Colonic mucosa (tissue), 4 donors: Measurements from ENCODE around the gene ECPAS. TPM values are rescaled to one million over a fixed set of nuclear protein-coding genes. Genes with fewer than 3 reads are reported as not detected.
"Not testable (repeated sequence)": the region's sequence is repeated elsewhere in the genome, so short reads cannot be mapped to it uniquely, and the experiment has no call there.

ENCODE experiments used
- DNase-seq: peaks from one replicate; pipeline ENCODE4 v3.0.0-alpha.2; 2020
- H3K27ac ChIP-seq: fragments of 200-600 bp; one replicate; pipeline ENCODE4 v1.8.0; 2021
- H3K27me3 ChIP-seq: fragments of 200-600 bp; one replicate; pipeline ENCODE4 v1.8.0; 2021
- H3K36me3 ChIP-seq: fragments of 200-600 bp; one replicate; pipeline ENCODE4 v1.8.0; 2021
- H3K4me1 ChIP-seq: fragments of 200-600 bp; one replicate; pipeline ENCODE4 v1.8.0; 2021; ENCODE audit warnings: mild to moderate bottlenecking
- H3K4me3 ChIP-seq: fragments of 200-600 bp; one replicate; pipeline ENCODE4 v1.8.0; 2021
- H3K9ac ChIP-seq, 2 donors: one replicate each; pipeline ENCODE4 v1.7.0; 2013; ENCODE audit warnings: control low read depth in 2 of 2, low read depth in 2 of 2, low read length in 2 of 2
- H3K9me3 ChIP-seq: fragments of 200-600 bp; one replicate; pipeline ENCODE4 v1.8.0; 2021
- intact Hi-C: fragments of 100-400 bp; cut with DNase I; formaldehyde crosslinking; loops from one replicate; pipeline ENCODE4 v1.14.1; 2022
- total RNA-seq, 2 donors: library from RNA; stranded (reverse); fragmentation: NEBNext Ultra II Directional in 1 of 2; extraction: Animal tissue kit (Norgen Biotek cat#: 25700) in 1 of 2; gene quantifications; one replicate each; pipeline ENCODE4 v1.2.1, GENCODE V29; 2021
- TF ChIP-seq, protein P1 (sequence below): fragments of 200-600 bp; IDR thresholded peaks from one replicate; pipeline ENCODE4 v1.8.0; 2022; ENCODE audit warnings: antibody characterized with exemption, mild to moderate bottlenecking
- donor health status: healthy.
- donor health status: DM: no; HTN: no; CAD: no.
- donor health status: DM: no; HTN: no; CAD: no.

The ECPAS gene
- total RNA-seq, 2 donors from 2014 or later = 55.1 to 92.5 TPM

DNA sequence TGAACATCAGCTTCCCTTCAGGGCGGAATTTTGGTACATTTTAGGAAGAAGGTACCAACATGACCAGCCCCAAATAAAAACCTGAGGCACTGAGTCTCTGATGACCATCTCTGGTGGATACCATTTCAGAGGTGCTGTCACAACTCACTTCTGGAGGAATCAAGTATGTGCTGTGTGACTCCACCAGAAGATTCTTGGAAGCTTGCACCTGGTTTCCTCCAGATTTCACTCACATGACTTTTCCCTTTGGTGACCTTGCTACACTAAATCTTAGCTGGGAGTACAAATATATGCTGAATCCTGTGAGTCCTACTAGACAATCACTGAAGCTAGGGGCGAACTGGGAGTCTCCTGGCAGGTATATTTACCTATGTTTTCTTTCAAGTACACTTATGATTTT lies 28.5 kb downstream of the ECPAS start:
- Histone ChIP-seq H3K9me3 (no peaks in the 10 kb centered on the region), H3K4me3 (no peak overlapping the region), H3K36me3 (no peaks in the 10 kb centered on the region), H3K9ac (no peak overlapping the region), H3K27me3 (no peaks in the 10 kb centered on the region), H3K4me1 (peaks cover 5% of the 10 kb centered on the region), H3K27ac (no peak overlapping the region)
- no peak for DNase-seq
- intact Hi-C loops = no loop called here
- TF ChIP-seq, protein P1, sequence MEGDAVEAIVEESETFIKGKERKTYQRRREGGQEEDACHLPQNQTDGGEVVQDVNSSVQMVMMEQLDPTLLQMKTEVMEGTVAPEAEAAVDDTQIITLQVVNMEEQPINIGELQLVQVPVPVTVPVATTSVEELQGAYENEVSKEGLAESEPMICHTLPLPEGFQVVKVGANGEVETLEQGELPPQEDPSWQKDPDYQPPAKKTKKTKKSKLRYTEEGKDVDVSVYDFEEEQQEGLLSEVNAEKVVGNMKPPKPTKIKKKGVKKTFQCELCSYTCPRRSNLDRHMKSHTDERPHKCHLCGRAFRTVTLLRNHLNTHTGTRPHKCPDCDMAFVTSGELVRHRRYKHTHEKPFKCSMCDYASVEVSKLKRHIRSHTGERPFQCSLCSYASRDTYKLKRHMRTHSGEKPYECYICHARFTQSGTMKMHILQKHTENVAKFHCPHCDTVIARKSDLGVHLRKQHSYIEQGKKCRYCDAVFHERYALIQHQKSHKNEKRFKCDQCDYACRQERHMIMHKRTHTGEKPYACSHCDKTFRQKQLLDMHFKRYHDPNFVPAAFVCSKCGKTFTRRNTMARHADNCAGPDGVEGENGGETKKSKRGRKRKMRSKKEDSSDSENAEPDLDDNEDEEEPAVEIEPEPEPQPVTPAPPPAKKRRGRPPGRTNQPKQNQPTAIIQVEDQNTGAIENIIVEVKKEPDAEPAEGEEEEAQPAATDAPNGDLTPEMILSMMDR = no peak

DNA sequence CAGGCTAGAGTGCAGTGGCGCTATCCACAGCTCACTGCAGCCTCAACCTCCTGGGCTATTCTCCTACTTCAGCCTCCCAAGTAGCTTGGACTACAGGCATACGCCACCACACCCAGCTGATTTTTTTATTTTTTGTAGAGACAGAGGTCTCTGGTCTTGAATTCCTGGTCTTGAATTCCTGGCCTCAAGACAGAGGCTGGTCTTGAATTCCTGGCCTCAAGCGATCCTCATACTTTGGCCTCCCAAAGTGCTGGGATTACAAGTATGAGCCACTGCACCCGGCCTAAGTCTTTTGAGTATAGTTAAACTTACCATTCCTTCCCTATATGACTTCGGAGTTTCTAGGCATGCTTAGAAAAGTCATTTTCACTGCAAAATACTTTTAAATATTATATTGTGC lies 29.4 kb downstream of the ECPAS start:
- DNase-seq = no peak
- Histone ChIP-seq H3K4me1 (peaks cover 5% of the 10 kb centered on the region), H3K27ac (no peak overlapping the region), H3K4me3 (no peak overlapping the region), H3K9ac (no peak overlapping the region), H3K36me3 (no peaks in the 10 kb centered on the region), H3K9me3 (no peaks in the 10 kb centered on the region), H3K27me3 (no peaks in the 10 kb centered on the region)
- TF ChIP-seq, protein P1 = no peak
- intact Hi-C loops = no loop called here

DNA sequence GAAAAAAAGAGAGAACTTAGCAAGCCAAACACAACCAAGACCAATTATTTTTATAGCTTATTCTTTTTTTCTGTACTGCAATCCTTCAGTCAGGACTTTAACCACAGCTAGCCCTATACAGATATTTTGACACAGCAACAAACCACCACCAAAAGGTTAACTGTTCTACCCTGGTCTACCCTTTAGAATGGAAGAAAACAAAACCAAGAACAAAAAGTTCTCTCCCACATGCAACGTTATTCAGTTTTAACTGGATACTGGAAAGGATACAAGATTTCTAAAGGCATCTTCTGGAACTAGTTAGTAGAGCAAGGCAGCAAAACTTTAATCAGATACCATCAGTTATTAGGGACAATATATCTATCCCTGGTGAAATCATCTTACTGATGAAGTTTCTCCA lies 32.6 kb downstream of the ECPAS start:
- TF ChIP-seq, protein P1 = no peak
- no peak overlapping the region for H3K27ac ChIP-seq
- H3K36me3 ChIP-seq = no peaks in the 10 kb centered on the region
- DNase-seq = no peak
- intact Hi-C loops = no loop called here
- H3K4me3 ChIP-seq = no peak overlapping the region
- no peaks in the 10 kb centered on the region for H3K9me3 ChIP-seq
- H3K4me1 ChIP-seq = peaks cover 4% of the 10 kb centered on the region
- H3K27me3 ChIP-seq = no peaks in the 10 kb centered on the region
- no peak overlapping the region for H3K9ac ChIP-seq

DNA sequence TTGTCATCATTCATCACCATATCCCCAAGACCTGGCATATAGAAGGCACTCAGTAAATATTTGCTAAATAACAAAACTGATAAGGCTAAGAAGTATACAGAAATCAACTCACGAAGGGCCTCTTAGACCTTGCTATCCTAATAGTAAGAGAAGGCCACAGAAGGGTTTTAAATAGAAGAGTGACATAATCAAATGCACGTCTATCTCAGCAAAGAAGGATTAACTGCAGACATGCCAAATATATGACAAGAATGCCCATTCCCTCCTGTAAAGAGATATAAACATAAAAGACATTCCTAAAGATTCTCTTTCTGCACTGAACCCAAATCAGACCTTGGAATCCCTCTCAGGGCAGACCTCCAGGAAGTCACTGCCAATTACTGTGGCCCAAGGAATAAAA lies 34.1 kb downstream of the ECPAS start:
- Histone ChIP-seq H3K36me3 (no peaks in the 10 kb centered on the region), H3K27ac (no peak overlapping the region), H3K9me3 (no peaks in the 10 kb centered on the region), H3K27me3 (no peaks in the 10 kb centered on the region), H3K9ac (no peak overlapping the region), H3K4me3 (no peak overlapping the region), H3K4me1 (no peaks in the 10 kb centered on the region)
- intact Hi-C loops = no loop called here
- TF ChIP-seq, protein P1 = no peak
- no peak for DNase-seq

DNA sequence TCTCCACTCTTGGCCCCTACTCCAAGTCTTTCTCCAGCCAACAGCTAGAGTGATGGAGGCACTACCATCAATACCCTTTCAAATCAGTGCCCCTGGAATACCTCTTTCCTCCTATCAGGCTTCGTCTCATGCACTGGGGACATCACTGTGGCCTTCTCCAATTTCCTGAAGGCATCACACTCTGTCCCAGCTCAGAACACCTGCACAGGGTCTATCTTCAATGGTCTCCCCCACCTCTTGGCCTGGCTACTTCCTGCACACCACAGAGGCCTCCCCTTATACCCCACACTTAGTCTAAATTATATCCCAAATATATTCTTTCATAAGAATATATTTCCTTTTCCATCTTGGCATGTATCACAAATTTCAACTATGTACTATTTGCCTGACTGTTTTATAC lies 34.5 kb downstream of the ECPAS start:
- no peaks in the 10 kb centered on the region for H3K4me1 ChIP-seq
- TF ChIP-seq, protein P1 = no peak
- no peaks in the 10 kb centered on the region for H3K27me3 ChIP-seq
- H3K9ac ChIP-seq = no peak overlapping the region
- no peaks in the 10 kb centered on the region for H3K36me3 ChIP-seq
- intact Hi-C loops = no loop called here
- no peak overlapping the region for H3K4me3 ChIP-seq
- no peaks in the 10 kb centered on the region for H3K9me3 ChIP-seq
- no peak overlapping the region for H3K27ac ChIP-seq
- no peak for DNase-seq

DNA sequence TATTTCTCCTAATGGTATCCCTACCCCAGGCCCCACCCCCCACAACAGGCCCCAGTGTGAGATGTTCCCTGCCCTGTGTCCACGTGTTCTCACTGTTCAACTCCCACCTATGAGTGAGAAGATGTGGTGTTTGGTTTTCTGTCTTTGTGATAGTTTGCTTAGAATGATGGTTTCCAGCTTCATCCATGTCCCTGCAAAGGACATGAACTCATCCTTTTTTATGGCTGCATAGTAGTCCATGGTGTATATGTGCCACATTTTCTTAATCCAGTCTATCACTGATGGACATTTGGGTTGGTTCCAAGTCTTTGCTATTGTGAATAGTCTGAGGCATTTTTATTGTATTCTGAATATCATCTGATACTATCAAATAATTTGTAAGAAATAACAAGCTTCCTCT lies 38.4 kb downstream of the ECPAS start:
- H3K4me3 ChIP-seq, DNase-seq, H3K9ac ChIP-seq, H3K9me3 ChIP-seq, H3K27me3 ChIP-seq, H3K36me3 ChIP-seq, H3K27ac ChIP-seq, intact Hi-C loops, H3K4me1 ChIP-seq: not testable (repeated sequence)
